Measurements from ENCODE around the gene CCDC74A.

DNA sequence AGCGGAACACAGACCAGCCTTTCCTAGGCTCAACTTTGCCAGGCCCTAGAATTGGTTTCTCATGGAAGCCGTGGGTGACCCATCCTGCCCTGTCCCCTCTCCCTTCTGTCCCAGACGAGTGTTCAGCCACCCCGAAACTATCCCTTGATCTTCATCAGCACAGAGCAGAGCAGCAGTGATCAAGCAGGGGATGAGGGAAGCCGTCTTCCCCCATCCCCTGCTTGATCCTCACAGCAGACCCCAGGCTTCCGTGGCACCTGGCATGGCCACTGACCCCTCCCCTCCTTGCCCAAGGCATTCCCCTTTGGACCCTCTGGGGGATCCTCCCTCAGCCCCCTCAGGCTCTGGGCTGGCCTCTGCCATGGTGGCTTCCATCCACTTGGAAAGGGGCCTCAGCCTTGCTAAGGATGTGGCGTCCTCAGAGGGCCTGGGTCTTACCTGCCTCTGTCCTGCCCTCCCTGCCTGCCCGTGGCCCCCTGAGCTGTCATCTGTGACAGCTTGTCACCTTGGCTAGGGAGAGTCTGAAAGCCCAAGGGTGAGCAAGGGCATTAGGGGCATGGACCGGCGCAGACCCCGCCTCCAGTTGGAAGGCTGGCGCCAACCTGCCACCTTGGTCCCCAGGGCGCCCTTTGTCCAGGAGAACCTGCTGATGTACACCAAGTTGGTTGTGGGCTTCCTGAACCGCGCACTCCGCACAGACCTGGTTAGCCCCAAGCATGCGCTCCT lies 10.4 kb upstream of the CCDC74A start:
- TF ChIP-seq, protein P1, sequence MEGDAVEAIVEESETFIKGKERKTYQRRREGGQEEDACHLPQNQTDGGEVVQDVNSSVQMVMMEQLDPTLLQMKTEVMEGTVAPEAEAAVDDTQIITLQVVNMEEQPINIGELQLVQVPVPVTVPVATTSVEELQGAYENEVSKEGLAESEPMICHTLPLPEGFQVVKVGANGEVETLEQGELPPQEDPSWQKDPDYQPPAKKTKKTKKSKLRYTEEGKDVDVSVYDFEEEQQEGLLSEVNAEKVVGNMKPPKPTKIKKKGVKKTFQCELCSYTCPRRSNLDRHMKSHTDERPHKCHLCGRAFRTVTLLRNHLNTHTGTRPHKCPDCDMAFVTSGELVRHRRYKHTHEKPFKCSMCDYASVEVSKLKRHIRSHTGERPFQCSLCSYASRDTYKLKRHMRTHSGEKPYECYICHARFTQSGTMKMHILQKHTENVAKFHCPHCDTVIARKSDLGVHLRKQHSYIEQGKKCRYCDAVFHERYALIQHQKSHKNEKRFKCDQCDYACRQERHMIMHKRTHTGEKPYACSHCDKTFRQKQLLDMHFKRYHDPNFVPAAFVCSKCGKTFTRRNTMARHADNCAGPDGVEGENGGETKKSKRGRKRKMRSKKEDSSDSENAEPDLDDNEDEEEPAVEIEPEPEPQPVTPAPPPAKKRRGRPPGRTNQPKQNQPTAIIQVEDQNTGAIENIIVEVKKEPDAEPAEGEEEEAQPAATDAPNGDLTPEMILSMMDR (IDR thresholded peaks at IDR 0.05): no peak
- TF ChIP-seq POLR2A (IDR thresholded peaks at IDR 0.05): no peak

All from body of pancreas (tissue), 4 donors.